Lower leg skin (tissue), 4 donors: ENCODE results near the gene SERAC1. TPM values are rescaled to one million over a fixed set of nuclear protein-coding genes. Genes with fewer than 3 reads are reported as not detected.

Experiments
- DNase-seq, 2 donors: peaks; one replicate each; pipeline ENCODE4 v3.0.0-alpha.2; 2019; ENCODE audit warnings: low spot score in 2 of 2
- H3K4me3 ChIP-seq: fragments of 200-600 bp; sonication (generic); 2 replicates; pipeline ENCODE4 v1.5.1; 2017; ENCODE audit warnings: mild to moderate bottlenecking, low read depth; ENCODE audit not compliant: poor library complexity, severe bottlenecking
- CTCF ChIP-seq, 3 donors: fragments of 450-650 bp; IDR thresholded peaks; one replicate each; pipeline ENCODE4 v1.5.1; 2016; ENCODE audit warnings: antibody characterized with exemption in 3 of 3, mild to moderate bottlenecking in 3 of 3, moderate library complexity in 2 of 3
- POLR2A ChIP-seq, 2 donors: fragments of 450-650 bp; IDR thresholded peaks; one replicate each; pipeline ENCODE4 v1.6.1; 2016 to 2017; ENCODE audit warnings: antibody characterized with exemption in 2 of 2, mild to moderate bottlenecking in 1 of 2, moderate library complexity in 1 of 2
- WGBS, 2 donors: methylation state at CpG; one replicate each; pipeline ENCODE4 v1.1.5; 2018; 5-methylcytosine and 5-hydroxymethylcytosine counted together
- intact Hi-C: fragments of 100-400 bp; cut with DNase I; formaldehyde crosslinking; loops from one replicate; pipeline ENCODE4 v1.15.0; 2023; ENCODE audit warnings: low total_unique reads
- total RNA-seq, 4 donors: library from RNA; depleted of rRNA; stranded (reverse); fragments of >200 nt; gene quantifications; one replicate each; pipeline ENCODE4 v1.1.0, GENCODE V29; 2016

SERAC1 gene
- total RNA-seq, 4 donors from 2014 or later, result 9.2 to 13.9 (median 11.0) TPM

DNA sequence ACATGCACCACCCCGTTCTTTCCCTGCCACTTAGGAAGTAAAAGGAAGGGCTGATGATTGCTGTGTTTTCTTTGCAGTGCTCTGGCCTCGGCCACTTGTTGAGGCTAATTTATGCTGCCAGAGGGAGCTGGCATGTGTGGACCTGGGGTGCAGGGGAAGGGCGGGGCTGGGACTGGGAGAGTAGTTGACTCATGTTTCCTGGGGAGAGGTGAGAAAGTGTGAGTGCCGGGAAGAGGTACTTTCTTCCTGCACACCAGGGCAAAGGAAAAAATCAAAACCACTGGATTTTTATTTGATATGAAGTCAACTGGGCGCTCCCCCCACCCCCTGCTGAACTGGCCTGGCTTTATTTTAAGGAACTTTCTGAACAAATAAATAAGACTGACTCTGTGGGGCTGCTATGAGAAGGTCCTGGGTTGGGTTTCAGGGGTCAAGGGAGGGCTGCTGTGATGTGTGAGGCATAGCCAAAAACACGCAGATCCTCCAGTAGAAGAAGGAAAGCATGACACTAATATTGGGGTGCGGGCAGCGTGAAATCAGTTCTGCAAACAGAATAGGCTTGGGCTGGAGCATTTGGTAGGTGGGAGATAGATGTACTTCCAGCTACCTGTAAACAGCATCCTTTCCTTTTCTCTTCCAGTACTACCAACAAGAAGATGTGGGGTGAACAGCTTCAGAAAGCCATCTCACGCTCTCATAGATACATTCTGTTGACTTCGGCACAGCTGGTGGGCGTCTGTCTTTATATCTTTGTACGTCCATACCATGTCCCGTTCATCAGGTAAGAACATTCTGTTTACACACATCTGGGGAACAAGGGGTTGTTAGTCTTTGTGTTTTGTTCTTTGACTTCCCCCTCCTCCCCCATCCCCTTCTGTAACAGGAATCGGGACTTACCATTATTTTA lies 98.9 kb downstream of the SERAC1 start:
- intact Hi-C loops, result no loop called here
- no peak overlapping the region for H3K4me3 ChIP-seq
- TF ChIP-seq POLR2A (IDR thresholded peaks at IDR 0.05) (no peak), CTCF (IDR thresholded peaks at IDR 0.05) (no peak)
- WGBS, 2 donors, result 64 to 66% methylated on average over 14 of the region's 14 CpGs
- peak in 1 of 2 donors; percentile 62 for DNase-seq

DNA sequence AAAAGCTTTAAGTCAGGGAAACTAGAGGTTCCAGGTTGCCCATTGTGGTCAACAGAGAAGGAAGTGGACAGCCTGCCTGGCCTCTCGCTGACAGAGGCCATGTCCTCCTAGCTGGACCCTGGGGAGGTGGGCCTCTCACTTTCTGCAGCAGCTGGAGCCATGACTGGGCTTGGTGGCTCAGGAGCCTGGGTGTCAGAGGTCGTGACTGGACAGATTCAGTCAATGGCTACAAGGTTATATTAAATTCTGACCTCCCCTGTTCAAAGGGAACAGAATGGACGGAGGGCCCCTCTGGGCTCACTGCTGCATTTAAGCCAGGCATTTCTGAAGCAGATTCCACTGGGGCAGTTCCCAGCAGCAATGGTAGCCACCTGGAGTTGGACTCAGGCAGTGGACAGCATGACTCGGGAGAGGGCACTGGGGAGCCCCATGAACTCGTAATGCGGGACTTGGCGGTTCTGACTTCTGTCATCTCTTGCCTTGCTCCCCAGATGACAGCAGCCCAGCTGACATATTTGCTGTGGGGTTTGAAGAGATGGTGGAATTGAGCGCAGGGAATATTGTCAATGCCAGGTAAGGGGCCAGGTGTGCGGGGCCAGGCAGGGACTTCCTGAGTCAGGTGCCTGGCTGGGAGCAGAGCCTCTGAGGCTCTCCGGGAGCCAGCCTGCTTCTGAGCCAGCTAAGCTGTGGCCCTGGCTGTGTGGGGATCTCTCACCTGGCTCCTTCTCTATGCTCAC lies 99.7 kb downstream of the SERAC1 start:
- intact Hi-C loops, result no loop called here
- no peak for TF ChIP-seq POLR2A (IDR thresholded peaks at IDR 0.05)
- TF ChIP-seq CTCF (IDR thresholded peaks at IDR 0.05), result no peak
- no peak for DNase-seq
- H3K4me3 ChIP-seq, result no peak overlapping the region
- WGBS, 2 donors, result 61 to 69% methylated on average over 10 of the region's 10 CpGs

DNA sequence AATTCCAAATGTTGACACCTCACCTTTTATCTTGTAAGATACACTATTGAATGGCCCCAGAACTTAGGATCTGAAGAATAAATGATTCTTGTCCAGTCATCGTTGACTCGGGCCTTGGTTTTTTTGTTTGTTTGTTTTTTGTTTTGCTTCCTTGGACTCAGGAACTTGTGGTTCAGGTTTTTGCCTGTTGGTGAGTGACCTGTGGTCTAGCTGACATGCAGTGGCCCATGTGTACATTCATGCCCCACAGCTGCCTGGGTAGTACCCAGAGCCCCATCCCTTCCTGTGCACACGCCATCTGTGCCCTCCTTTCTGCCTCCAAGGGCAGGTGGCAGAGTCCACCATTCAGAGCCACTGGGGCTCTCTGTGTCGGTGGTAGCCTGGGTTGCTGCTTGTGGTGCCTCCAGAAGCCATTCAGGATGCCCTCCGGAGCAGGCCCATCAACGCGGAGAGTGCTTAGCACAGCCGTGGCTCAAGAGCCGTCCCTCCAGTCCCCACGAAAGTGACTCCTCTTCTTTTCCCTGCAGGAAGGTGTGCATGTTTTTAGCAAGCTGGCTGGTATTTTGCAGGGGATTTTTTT lies 100.5 kb downstream of the SERAC1 start:
- H3K4me3 ChIP-seq, result no peak overlapping the region
- WGBS, 2 donors, result 91 to 94% methylated on average over 10 of the region's 10 CpGs
- no peak for DNase-seq
- intact Hi-C loops, result no loop called here
- TF ChIP-seq CTCF (IDR thresholded peaks at IDR 0.05), result no peak
- TF ChIP-seq POLR2A (IDR thresholded peaks at IDR 0.05), result no peak

DNA sequence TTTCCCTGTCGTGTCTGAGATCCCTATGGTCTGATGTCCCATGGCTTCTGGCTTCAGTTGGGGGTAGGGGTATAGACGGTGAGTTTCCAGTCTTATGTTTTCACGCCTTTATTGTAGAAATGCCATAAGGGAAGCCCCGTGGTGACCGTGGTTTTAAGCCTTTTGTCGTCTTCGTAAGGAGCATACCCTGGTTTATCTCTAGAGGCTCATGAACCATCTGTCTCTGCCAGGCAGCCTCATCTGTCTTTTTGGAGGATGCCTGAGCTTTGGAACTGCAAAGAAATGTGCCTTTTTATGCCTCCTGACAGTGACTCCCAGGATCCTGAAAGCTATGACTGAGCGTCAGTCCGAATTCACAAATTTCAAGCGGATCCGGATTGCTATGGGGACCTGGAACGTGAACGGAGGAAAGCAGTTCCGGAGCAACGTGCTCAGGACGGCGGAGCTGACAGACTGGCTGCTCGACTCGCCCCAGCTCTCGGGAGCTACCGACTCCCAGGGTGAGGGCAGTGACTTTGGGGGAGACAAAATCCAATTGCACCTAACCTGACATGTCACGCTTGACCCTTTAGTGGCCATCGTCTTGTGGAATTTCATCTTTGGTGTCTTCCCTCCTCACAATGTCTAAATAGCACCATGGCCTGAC lies 101.8 kb downstream of the SERAC1 start:
- 94% methylated on average over 23 of the region's 23 CpGs for WGBS, 2 donors
- DNase-seq, result no peak
- no peak for TF ChIP-seq POLR2A (IDR thresholded peaks at IDR 0.05)
- no peak for TF ChIP-seq CTCF (IDR thresholded peaks at IDR 0.05)
- intact Hi-C loops, result no loop called here
- no peak overlapping the region for H3K4me3 ChIP-seq

GRCh38 chr6:158064725-158065251 lies 103.3 kb downstream of the SERAC1 start:
- WGBS, 2 donors, result 88 to 90% methylated on average over 19 to 23 of the region's 24 CpGs
- DNase-seq, result no peak
- intact Hi-C loops, result loop anchor here (5.0 kb wide), 1 partner anchor 82 kb away; the partner anchor contains the start of gene SYNJ2
- TF ChIP-seq CTCF (IDR thresholded peaks at IDR 0.05) (no peak), POLR2A (IDR thresholded peaks at IDR 0.05) (no peak)
- no peak overlapping the region for H3K4me3 ChIP-seq
